GM10248 (cell line): ENCODE data around the gene GPR62.

Experiments
- CTCF ChIA-PET: fragments of 300-600 bp; sonication (Branson Sonifier 250); formaldehyde crosslinking; extraction: SDS; loops from one replicate; lab custom pipeline; 2021; ENCODE audit warnings: antibody characterized with exemption; lab: Yijun Ruan, JAX
- POLR2A ChIA-PET: fragments of 350-650 bp; sonication (Branson Sonifier 250); formaldehyde crosslinking; extraction: SDS; loops from one replicate; lab custom pipeline; 2020; ENCODE audit warnings: antibody characterized with exemption; lab: Yijun Ruan, JAX
- DNase-seq: peaks from one replicate; pipeline ENCODE4 v3.0.0; 2012; ENCODE audit errors: extremely low spot score
- CTCF ChIP-seq: IDR thresholded peaks from 2 replicates; pipeline ENCODE4 v1.5.1; 2012; ENCODE audit warnings: mild to moderate bottlenecking, low read depth; ENCODE audit errors: extremely low read depth, missing control alignments, control extremely low read depth

GPR62 gene

GRCh38 chr3:51942603-51943450 lies 12.4 kb upstream of the GPR62 start:
- ChIA-PET POLR2A (interaction anchor here (0.6 to 1.3 kb wide), 4 partner anchors 31 to 390 kb away, joined by 3 to 7 read pairs (median 4); partner anchors contain the start of gene ABHD14B), CTCF (interaction anchor here (0.8 to 3.0 kb wide), 20 partner anchors 9 to 1326 kb away, joined by 3 to 42 read pairs (median 5); partner anchors contain the start of genes ABHD14A, ABHD14B, ACY1 and MAPKAPK3)
- TF ChIP-seq CTCF, result no peak
- peak; percentile 90 for DNase-seq

DNA sequence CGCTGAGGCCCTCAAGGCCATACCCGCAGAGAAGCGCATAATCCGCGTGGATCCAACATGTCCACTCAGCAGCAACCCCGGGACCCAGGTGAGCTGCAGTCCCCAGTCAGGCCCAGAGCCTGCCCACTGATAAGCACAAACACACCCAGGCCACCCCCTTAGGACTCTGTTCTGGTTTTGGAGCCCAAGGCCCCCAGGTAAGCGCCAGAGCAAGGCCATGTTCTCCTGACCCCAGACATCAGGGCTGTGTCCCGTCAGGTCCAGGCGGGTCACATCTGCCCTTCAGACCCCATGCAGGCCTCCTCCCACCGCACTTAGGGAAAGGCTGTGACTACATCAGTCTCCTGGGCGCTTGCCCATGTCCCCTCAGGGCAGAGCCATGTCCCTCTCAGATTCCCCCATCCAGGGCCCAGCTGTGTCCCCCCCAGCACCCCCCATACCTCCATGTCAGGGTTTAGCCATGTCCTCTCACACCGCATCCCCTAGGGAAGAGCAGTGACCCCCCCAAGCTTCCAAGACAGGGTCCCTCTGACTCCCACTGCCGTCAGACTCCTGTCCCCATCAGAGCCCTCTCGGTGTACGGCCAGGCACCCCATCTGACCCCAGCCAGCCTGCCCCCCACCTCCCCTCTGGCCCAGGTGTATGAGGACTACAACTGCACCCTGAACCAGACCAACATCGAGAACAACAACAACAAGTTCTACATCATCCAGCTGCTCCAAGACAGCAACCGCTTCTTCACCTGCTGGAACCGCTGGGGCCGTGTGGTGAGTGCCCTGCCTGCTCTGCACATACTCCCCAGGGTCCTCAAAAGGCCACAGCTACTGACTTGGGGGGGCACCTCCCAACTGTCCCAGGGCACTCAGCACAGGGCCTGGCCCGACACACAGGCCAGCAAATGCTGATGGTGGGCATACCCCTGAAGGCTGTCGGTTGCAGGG lies 11.5 kb upstream of the GPR62 start:
- no peak for TF ChIP-seq CTCF
- ChIA-PET POLR2A (interaction anchor here (0.9 to 1.3 kb wide), 2 partner anchors 30 to 152 kb away, joined by 3 to 7 read pairs; partner anchors contain the start of gene ABHD14B), CTCF (interaction anchor here (0.9 to 3.0 kb wide), 15 partner anchors 8 to 1327 kb away, joined by 3 to 42 read pairs (median 7); partner anchors contain the start of genes ABHD14A, ABHD14B, ACY1 and MAPKAPK3)
- DNase-seq, result no peak

DNA sequence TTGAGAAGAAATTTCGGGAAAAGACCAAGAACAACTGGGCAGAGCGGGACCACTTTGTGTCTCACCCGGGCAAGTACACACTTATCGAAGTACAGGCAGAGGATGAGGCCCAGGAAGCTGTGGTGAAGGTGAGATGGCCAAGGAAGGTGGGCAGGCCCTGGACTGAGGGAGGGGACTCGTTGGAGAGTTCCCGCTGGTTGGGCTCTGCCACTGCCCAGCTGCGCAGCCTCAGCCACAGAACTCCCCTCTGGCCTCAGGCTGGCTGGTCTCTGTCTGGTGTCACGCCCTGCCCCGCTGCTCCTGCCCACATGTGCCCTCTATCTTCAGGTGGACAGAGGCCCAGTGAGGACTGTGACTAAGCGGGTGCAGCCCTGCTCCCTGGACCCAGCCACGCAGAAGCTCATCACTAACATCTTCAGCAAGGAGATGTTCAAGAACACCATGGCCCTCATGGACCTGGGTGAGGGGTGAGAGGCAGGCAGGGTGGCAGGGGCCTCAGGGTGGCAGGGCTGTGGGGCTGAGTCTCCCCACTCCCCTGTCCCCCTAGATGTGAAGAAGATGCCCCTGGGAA lies 10.6 kb upstream of the GPR62 start:
- DNase-seq, result no peak
- ChIA-PET CTCF (interaction anchor here (1.0 to 1.2 kb wide), 3 partner anchors 21 to 177 kb away, joined by 3 to 8 read pairs (median 3); partner anchors contain the start of genes ABHD14A and ABHD14B), POLR2A (no interaction called here)
- no peak for TF ChIP-seq CTCF

- POLR2A ChIA-PET, result no interaction called here
- CTCF ChIA-PET, result interaction anchor here (1.0 to 1.5 kb wide), 4 partner anchors 17 to 108 kb away, joined by 3 to 8 read pairs (median 4); partner anchors contain the start of genes ABHD14A and ABHD14B
- no peak for DNase-seq
- TF ChIP-seq CTCF, result no peak
These were observed 9.9 kb upstream of the GPR62 start for GRCh38 chr3:51945031-51945840.

GRCh38 chr3:51945926-51946705 lies 9.1 kb upstream of the GPR62 start:
- POLR2A ChIA-PET, result no interaction called here
- DNase-seq, result no peak
- CTCF ChIA-PET, result interaction anchor here (1.4 to 1.5 kb wide), 2 partner anchors 16 to 107 kb away, joined by 3 to 4 read pairs; no protein-coding TSS in a partner anchor
- no peak for TF ChIP-seq CTCF
